B cell (primary cell): Measurements from ENCODE around the gene KIF25.
"Not testable (repeated sequence)": the region's sequence is repeated elsewhere in the genome, so short reads cannot be mapped to it uniquely, and the experiment has no call there.

ENCODE experiments used
- EZH2 ChIP-seq: IDR thresholded peaks from 2 replicates; pipeline ENCODE4 v1.6.1; 2012; ENCODE audit warnings: borderline replicate concordance, low read depth, mild to moderate bottlenecking, moderate library complexity, low read length; ENCODE audit not compliant: insufficient read depth, poor library complexity, severe bottlenecking
- TF ChIP-seq, protein P1 (sequence below): fragments of 200-600 bp; IDR thresholded peaks from one replicate; pipeline ENCODE4 v1.8.0; 2022; ENCODE audit warnings: antibody characterized with exemption, mild to moderate bottlenecking

DNA sequence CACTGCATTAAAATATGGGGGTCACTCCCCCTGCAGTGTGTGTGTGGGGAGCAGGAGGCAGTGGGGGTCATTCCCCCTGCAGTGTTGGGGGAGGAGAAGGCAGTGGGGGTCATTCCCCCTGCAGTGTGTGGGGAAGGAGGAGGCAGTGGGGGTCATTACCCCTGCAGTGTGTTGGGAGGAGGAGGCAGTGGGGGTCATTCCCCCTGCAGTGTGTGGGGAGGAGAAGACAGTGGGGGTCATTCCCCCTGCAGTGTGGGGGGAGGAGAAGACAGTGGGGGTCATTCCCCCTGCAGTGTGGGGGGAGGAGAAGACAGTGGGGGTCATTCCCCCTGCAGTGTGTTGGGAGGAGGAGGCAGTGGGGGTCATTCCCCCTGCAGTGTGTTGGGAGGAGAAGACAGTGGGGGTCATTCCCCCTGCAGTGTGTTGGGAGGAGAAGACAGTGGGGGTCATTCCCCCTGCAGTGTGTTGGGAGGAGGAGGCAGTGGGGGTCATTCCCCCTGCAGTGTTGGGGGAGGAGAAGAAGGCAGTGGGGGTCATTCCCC lies 21.3 kb upstream of the KIF25 start:
- TF ChIP-seq, protein P1, sequence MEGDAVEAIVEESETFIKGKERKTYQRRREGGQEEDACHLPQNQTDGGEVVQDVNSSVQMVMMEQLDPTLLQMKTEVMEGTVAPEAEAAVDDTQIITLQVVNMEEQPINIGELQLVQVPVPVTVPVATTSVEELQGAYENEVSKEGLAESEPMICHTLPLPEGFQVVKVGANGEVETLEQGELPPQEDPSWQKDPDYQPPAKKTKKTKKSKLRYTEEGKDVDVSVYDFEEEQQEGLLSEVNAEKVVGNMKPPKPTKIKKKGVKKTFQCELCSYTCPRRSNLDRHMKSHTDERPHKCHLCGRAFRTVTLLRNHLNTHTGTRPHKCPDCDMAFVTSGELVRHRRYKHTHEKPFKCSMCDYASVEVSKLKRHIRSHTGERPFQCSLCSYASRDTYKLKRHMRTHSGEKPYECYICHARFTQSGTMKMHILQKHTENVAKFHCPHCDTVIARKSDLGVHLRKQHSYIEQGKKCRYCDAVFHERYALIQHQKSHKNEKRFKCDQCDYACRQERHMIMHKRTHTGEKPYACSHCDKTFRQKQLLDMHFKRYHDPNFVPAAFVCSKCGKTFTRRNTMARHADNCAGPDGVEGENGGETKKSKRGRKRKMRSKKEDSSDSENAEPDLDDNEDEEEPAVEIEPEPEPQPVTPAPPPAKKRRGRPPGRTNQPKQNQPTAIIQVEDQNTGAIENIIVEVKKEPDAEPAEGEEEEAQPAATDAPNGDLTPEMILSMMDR = not testable (repeated sequence)
- TF ChIP-seq EZH2 = not testable (repeated sequence)
